Right lobe of liver (tissue), 4 donors: ENCODE data around the gene TRIM2.

Experiments
- CTCF ChIP-seq, 4 donors: fragments of 200-600 bp in 3 of 4; fragments of 450-650 bp in 1 of 4; IDR thresholded peaks; one replicate each; pipeline versions ENCODE4 v1.5.1 to v1.8.0; 2016 to 2022; ENCODE audit warnings: antibody characterized with exemption in 4 of 4, mild to moderate bottlenecking in 2 of 4
- POLR2A ChIP-seq: fragments of 450-650 bp; IDR thresholded peaks from one replicate; pipeline ENCODE4 v1.6.1; 2017; ENCODE audit warnings: antibody characterized with exemption, mild to moderate bottlenecking
- donor health status: DM: no; HTN: no; CAD: no.
- donor health status: DM: no; HTN: no; CAD: no.
- donor health status: DM: no; HTN: yes; CAD: no.

GRCh38 chr4:153247116-153247490 lies 42.9 kb downstream of the TRIM2 start:
- TF ChIP-seq POLR2A (no peak), CTCF (IDR thresholded peaks at IDR 0.05) (no peak)
